H7 (cell line): ENCODE data around the gene CSNK1D. TPM values are rescaled to one million over a fixed set of nuclear protein-coding genes. Genes with fewer than 3 reads are reported as not detected.

Experiments
- DNase-seq: peaks from one replicate; pipeline ENCODE4 v3.0.0; 2012
- H3K27me3 ChIP-seq: 2 replicates; pipeline ENCODE4 v1.6.0; 2011; ENCODE audit warnings: mild to moderate bottlenecking, low read length; ENCODE audit not compliant: control insufficient read depth, insufficient read depth
- H3K36me3 ChIP-seq: replicated peaks from 2 replicates; pipeline ENCODE4 v1.5.1; 2011; ENCODE audit warnings: low read length; ENCODE audit not compliant: control insufficient read depth, insufficient read depth
- H3K4me3 ChIP-seq: 2 replicates; pipeline ENCODE4 v1.5.1; 2011; ENCODE audit warnings: low read depth, mild to moderate bottlenecking, control low read depth, low read length, moderate library complexity; ENCODE audit not compliant: insufficient read depth
- total RNA-seq: library from RNA; depleted of rRNA; stranded (reverse); fragments of >200 nt; shearing (Covaris generic); gene quantifications from 2 replicates; pipeline ENCODE4 v1.2.3, GENCODE V29; 2014

Gene CSNK1D
- total RNA-seq, 1 experiment from 2014 or later = 31.7 TPM

DNA sequence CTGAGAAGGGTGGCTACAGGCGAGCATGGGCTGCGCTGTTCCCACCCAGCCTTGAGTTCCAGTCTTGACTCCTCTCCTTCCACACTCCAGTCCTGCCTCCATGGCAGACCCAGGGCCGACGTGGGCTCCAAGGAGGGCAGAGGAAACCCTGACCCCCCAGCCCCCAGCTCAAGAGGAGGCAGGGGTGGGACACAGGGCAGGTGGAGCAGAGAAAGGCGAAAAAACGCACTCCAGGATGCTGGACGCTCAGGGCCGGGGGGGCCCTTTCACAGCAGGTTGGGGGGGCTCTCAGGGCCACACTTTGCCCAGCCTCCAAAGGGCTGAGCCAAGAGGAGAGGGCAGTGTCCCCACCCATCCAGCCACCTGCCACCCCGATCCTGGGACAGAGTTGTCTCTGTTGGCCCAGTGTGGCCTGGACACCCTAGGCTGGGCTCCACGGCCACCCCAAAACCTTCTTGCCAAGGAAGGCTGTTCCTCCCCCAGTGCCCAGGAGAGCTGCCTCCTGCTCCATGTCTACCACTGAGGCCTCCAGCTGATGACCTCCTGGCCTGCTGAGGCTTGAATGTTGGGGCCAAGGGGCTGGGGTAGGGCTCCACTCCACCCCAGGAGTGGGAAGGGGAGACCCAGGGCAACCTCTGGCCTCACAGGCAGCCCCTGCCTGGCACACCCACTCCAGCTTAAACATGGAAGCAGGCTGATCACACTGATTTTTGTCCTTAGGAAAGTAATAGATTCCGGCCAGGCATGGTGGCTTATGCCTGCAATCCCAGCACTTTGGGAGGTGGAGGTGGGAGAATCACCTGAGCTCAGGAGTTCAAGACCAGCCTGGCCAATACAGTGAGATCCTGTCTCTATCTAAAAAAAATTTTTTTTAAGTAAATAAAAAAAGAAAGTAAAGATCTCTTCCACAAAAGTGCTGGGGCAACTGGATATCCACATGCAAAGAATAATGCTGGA is 53.5 kb downstream of the CSNK1D start:
- no peaks in the 10 kb centered on the region for H3K36me3 ChIP-seq
- DNase-seq = no peak
- H3K27me3 ChIP-seq = no peaks in the 10 kb centered on the region
- no peak overlapping the region for H3K4me3 ChIP-seq

DNA sequence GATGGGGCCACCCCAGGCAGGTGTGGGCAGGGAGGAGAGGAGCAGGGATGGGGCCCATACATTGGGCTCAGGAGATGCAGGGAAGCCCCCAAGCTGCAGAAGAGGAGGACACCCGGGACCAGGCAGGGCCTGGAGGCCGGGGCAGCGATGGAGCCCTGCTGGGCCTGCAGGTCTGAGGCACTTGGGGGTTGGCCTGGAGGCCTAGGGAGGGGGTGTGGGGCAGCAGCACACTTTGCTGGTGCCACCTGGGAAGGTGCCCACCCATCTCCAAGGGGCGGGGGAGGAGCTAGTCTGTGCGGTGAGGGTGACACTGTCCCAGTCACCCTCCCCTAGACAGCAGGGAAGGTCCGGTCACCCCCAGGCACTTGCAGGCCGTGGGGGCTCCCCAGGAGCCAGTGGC is 54.4 kb downstream of the CSNK1D start:
- DNase-seq = peak; percentile 47
- Histone ChIP-seq H3K27me3 (no peaks in the 10 kb centered on the region; the same call in 1 of the 2 replicates), H3K36me3 (no peaks in the 10 kb centered on the region), H3K4me3 (no peak overlapping the region)

GRCh38 chr17:82218349-82219075 is 55.0 kb downstream of the CSNK1D start:
- Histone ChIP-seq H3K4me3 (no peak overlapping the region), H3K36me3 (no peaks in the 10 kb centered on the region), H3K27me3 (peaks cover 2% of the 10 kb centered on the region)
- peak; percentile 49 for DNase-seq

DNA sequence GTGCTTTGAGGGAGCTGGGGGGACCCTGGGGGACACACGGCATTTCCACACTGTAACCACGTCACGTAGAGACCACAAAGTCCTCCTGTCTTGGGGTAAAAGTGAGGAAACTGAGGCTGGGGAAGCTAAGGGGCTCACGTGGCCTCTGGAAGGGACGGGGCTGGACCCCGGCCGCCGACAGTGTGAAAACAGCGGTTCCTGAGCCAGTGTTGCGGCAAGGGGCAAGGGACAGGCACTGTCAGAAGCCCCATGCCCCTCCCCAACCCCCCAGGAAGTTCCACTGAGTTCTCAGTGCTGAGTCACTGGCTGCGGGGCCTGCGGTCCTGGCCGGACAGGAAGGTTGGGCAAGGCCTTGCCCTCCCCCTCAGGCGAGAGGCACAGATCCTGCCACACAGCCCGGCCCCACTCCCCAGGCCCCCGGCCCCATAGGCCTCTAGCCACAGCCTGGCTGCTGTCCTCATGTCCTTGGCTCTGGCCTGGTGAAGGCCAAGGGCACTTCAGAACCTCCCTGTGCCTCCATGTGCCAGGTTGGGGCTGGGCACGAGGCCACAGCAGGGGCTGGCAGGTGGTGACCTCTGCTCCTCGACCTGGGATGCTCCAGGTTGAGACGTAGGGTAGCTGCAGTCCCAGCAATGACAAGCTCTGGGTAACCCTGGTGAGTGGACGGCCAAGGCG is 55.8 kb downstream of the CSNK1D start:
- DNase-seq = peak; percentile 51
- Histone ChIP-seq H3K36me3 (no peaks in the 10 kb centered on the region), H3K4me3 (no peak overlapping the region), H3K27me3 (peaks cover 7% of the 10 kb centered on the region)

DNA sequence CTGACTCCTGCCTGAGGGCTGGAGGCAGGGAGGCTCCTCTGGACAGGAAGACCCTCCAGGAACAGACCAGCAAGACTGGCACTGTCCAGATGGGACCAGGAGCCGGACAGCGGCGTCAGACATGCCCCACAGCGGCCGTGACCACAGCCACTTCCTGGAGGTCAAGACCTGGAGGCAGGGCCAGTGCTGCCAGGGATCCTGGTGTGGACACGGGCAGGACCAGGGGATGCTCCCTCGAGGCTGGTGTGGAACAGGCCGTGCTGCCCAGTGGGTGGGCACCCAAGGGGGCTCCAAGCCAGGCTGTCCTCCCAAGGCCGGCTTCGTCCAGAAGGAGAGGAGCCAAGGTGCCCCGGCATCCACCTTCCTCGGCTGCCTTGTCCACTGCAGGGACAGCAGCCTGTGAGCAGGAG is 56.4 kb downstream of the CSNK1D start:
- Histone ChIP-seq H3K27me3 (peaks cover 7% of the 10 kb centered on the region), H3K4me3 (no peak overlapping the region), H3K36me3 (no peaks in the 10 kb centered on the region)
- DNase-seq = no peak

GRCh38 chr17:82216301-82217119 is 57.0 kb downstream of the CSNK1D start:
- peak; percentile 41 for DNase-seq

DNA sequence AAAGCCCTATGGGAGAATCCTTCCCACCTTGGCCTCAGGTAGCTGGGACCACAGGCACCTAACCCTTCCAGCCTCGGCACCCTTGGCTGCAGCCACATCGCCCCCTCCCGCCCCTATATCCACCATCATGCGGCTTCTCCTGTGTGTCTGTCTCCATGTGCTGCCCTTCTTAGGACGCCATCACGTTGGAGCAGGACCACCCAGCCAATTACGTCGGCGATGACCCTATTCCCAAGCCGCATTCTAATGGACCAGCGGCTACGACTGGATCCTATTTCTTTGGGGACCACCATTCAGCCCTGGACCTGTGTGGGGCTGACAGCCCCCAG is 57.6 kb downstream of the CSNK1D start:
- DNase-seq = peak; percentile 44
- peaks cover 7% of the 10 kb centered on the region for H3K27me3 ChIP-seq
- H3K36me3 ChIP-seq = no peaks in the 10 kb centered on the region
- no peak overlapping the region for H3K4me3 ChIP-seq

More at GRCh38 chr17:82216301-82217119, 57.0 kb downstream of the CSNK1D start:
- no peaks in the 10 kb centered on the region for H3K36me3 ChIP-seq
- peaks cover 7% of the 10 kb centered on the region for H3K27me3 ChIP-seq
- H3K4me3 ChIP-seq = no peak overlapping the region

DNA sequence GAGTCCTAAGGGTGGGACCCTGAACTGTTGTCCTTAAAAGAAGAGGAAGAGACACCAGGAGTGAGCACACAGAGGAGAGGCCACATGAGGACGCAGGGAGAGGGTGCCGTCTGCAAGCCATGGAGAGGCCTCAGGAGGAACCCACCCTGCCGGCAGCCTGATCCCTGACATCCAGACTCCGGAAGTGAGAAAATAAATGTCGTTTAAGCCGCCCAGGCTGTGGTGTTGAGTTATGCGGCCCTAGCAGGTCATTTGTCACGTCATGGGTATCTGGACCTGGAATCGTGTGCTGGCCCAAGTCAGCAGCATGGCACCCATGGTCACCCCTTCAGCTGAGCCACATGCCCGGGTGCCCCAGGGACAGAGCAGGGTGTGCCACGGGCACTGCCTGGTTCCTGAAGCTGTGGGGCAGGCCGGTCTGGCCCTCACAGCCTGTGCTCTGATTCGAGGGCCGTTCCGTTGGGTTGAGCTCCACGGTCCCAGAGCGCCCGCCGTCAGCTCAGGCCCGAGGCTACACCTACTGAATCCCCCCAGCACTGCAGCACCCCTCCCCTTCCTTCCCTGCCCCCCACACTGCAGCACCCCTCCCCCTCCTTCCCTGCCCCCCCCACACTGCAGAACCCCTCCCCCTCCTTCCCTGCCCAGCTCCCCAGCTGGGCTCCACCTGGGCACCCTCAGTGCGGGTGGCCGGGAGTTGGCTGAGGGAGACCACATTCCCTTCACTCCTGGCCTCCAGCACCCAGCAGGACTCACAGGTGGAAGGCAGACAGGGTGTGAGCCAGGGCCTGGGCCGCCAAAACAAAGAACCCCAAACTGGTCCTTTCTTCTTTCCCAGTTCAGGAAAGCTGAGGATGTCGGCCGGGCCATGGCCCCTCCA is 58.2 kb downstream of the CSNK1D start:
- H3K4me3 ChIP-seq = no peak overlapping the region
- H3K27me3 ChIP-seq = peaks cover 7% of the 10 kb centered on the region
- no peaks in the 10 kb centered on the region for H3K36me3 ChIP-seq
- DNase-seq = peak; percentile 88

GRCh38 chr17:82214012-82214628 is 59.4 kb downstream of the CSNK1D start:
- peaks cover 7% of the 10 kb centered on the region for H3K27me3 ChIP-seq
- peak; percentile 58 for DNase-seq
- no peaks in the 10 kb centered on the region for H3K36me3 ChIP-seq
- H3K4me3 ChIP-seq = no peak overlapping the region

GRCh38 chr17:82213251-82214011 is 60.1 kb downstream of the CSNK1D start:
- H3K36me3 ChIP-seq = no peaks in the 10 kb centered on the region
- peak overlapping the region; percentile 74 for H3K4me3 ChIP-seq
- H3K27me3 ChIP-seq = peaks cover 7% of the 10 kb centered on the region
- DNase-seq = peak; percentile 93

GRCh38 chr17:82212331-82213250 is 60.9 kb downstream of the CSNK1D start, which contains the start of gene CCDC57:
Gene CCDC57, minus strand, starts transcription at chr17:82212842. Its CDS starts 10,898 bp downstream, at chr17:82201944.
- H3K27me3 ChIP-seq = peaks cover 7% of the 10 kb centered on the region
- DNase-seq = peak; percentile 98
- peak within 1 kb of the TSS; percentile 74 for H3K4me3 ChIP-seq
- H3K36me3 ChIP-seq = no peaks in the 10 kb centered on the region
